H1 (cell line): Measurements from ENCODE around the gene TBRG4. TPM values are rescaled to one million over a fixed set of nuclear protein-coding genes. Genes with fewer than 3 reads are reported as not detected.
A peak's percentile ranks its signal among the peaks of the same experiment; 100 is the strongest.

Source experiments
- CTCF ChIA-PET: fragments of 300-600 bp; sonication (Branson Sonifier 250); formaldehyde crosslinking; loops from one replicate; lab custom pipeline; 2021; ENCODE audit not compliant: partially characterized antibody; lab: Charles Lee
- POLR2A ChIA-PET: fragments of 300-600 bp; sonication (Branson Sonifier 250); formaldehyde crosslinking; loops from one replicate; lab custom pipeline; 2021; ENCODE audit warnings: inconsistent platforms; ENCODE audit not compliant: partially characterized antibody; lab: Charles Lee
- DNase-seq, 2 experiments: peaks; one replicate each; pipeline versions ENCODE4 v3.0.0 to v3.0.0-alpha.2; 2010 to 2022; ENCODE audit warnings: low spot score in 2 of 2, low read depth in 1 of 2, mixed read lengths in 1 of 2
- FAIRE-seq: peaks from 2 replicates; lab custom pipeline; 2011; peaks lifted over from hg19 to GRCh38; lab: Jason Lieb, UNC
- H2AFZ ChIP-seq: 2 replicates; pipeline ENCODE4 v1.8.1; 2012; ENCODE audit warnings: low read length, inconsistent platforms
- H2AK5ac ChIP-seq: 2 replicates; pipeline ENCODE4 v1.6.1; 2013; ENCODE audit warnings: low read depth, low read length
- H2BK120ac ChIP-seq: replicated peaks from 2 replicates; pipeline ENCODE3; 2013; ENCODE audit warnings: low read depth, low read length, inconsistent platforms
- H2BK12ac ChIP-seq: 2 replicates; pipeline ENCODE4 v1.6.1; 2013; ENCODE audit warnings: low read depth, low read length
- H2BK15ac ChIP-seq: 2 replicates; pipeline ENCODE4 v1.6.1; 2013; ENCODE audit warnings: low read length
- H2BK20ac ChIP-seq: 2 replicates; pipeline ENCODE4 v1.6.1; 2013; ENCODE audit warnings: low read length
- H2BK5ac ChIP-seq: 2 replicates; pipeline ENCODE4 v1.6.1; 2013; ENCODE audit warnings: low read depth, low read length
- H3K14ac ChIP-seq: 2 replicates; pipeline ENCODE4 v1.6.1; 2013; ENCODE audit warnings: inconsistent platforms; ENCODE audit not compliant: insufficient read length
- H3K18ac ChIP-seq: 2 replicates; pipeline ENCODE4 v1.6.1; 2013; ENCODE audit warnings: low read length; ENCODE audit errors: extremely low read depth
- H3K23ac ChIP-seq: 2 replicates; pipeline ENCODE4 v1.6.1; 2013; ENCODE audit warnings: inconsistent platforms; ENCODE audit not compliant: insufficient read length
- H3K23me2 ChIP-seq: 2 replicates; pipeline ENCODE4 v1.6.1; 2013; ENCODE audit warnings: low read depth, low read length
- H3K27ac ChIP-seq: 2 replicates; pipeline ENCODE4 v1.6.1; 2011; ENCODE audit warnings: low read depth, low read length, inconsistent platforms
- H3K27me3 ChIP-seq, 4 experiments: replicated peaks in 1 of 4; 1 replicate in 1 of 4; 2 replicates in 3 of 4; pipeline versions ENCODE4 v1.6.1 to v1.8.1; 2011 to 2013; ENCODE audit warnings: low read length in 3 of 4, mild to moderate bottlenecking in 3 of 4, inconsistent platforms in 2 of 4, mixed read lengths in 2 of 4, moderate library complexity in 1 of 4; ENCODE audit not compliant: control insufficient read depth in 3 of 4, insufficient read depth in 3 of 4; ENCODE audit errors: extremely low read depth in 1 of 4
- H3K36me3 ChIP-seq, 4 experiments: 2 replicates each; pipeline versions ENCODE4 v1.6.1 to v1.8.1; 2011 to 2013; ENCODE audit warnings: mild to moderate bottlenecking in 4 of 4, low read length in 3 of 4, moderate library complexity in 2 of 4, control low read depth in 1 of 4, inconsistent platforms in 1 of 4; ENCODE audit not compliant: insufficient read depth in 4 of 4, control insufficient read depth in 2 of 4
- H3K4ac ChIP-seq: replicated peaks from 2 replicates; pipeline ENCODE3; 2013; ENCODE audit warnings: low read length, low read depth, mixed read lengths, inconsistent platforms; ENCODE audit not compliant: insufficient read length
- H3K4me1 ChIP-seq, 4 experiments: replicated peaks in 1 of 4; 1 replicate in 1 of 4; 2 replicates in 3 of 4; pipeline versions ENCODE4 v1.6.1 to v1.8.1; 2011 to 2013; ENCODE audit warnings: low read length in 3 of 4, inconsistent platforms in 2 of 4, mixed read lengths in 1 of 4; ENCODE audit not compliant: insufficient read depth in 4 of 4, control insufficient read depth in 3 of 4
- H3K4me2 ChIP-seq, 2 experiments: 2 replicates each; pipeline versions ENCODE4 v1.6.1 to v1.8.1; 2011 to 2013; ENCODE audit warnings: low read depth in 2 of 2, low read length in 2 of 2, control low read depth in 1 of 2, inconsistent platforms in 1 of 2, mild to moderate bottlenecking in 1 of 2; ENCODE audit not compliant: insufficient read depth in 1 of 2
- H3K4me3 ChIP-seq, 4 experiments: fragments of 200-600, 300-600 bp in 1 of 4; sonication (generic), shearing (Covaris generic), sonication (Bioruptor Twin) in 1 of 4; 2 replicates each; pipeline versions ENCODE4 v1.5.1 to v1.8.1; 2011 to 2016; ENCODE audit warnings: low read length in 4 of 4, low read depth in 3 of 4, control low read depth in 2 of 4, inconsistent platforms in 2 of 4, mild to moderate bottlenecking in 2 of 4, mixed read lengths in 1 of 4, moderate library complexity in 1 of 4; ENCODE audit not compliant: insufficient read depth in 2 of 4; ENCODE audit errors: extremely low read depth in 1 of 4
- H3K56ac ChIP-seq: replicated peaks from 2 replicates; pipeline ENCODE3; 2013; ENCODE audit warnings: low read depth, mild to moderate bottlenecking, mixed read lengths, low read length, inconsistent platforms; ENCODE audit not compliant: insufficient read length
- H3K79me1 ChIP-seq: 2 replicates; pipeline ENCODE4 v1.6.1; 2013; ENCODE audit warnings: low read depth, low read length, control low read depth
- H3K79me2 ChIP-seq, 2 experiments: 2 replicates each; pipeline versions ENCODE4 v1.6.1 to v1.8.1; 2012 to 2013; ENCODE audit warnings: low read length in 2 of 2, mild to moderate bottlenecking in 2 of 2, inconsistent platforms in 1 of 2; ENCODE audit not compliant: insufficient read depth in 2 of 2, control insufficient read depth in 1 of 2
- H3K9ac ChIP-seq, 4 experiments: replicated peaks in 1 of 4; 1 replicate in 1 of 4; 2 replicates in 3 of 4; pipeline versions ENCODE4 v1.6.1 to v1.8.1; 2011 to 2013; ENCODE audit warnings: low read depth in 3 of 4, low read length in 3 of 4, control low read depth in 2 of 4, mild to moderate bottlenecking in 2 of 4, moderate library complexity in 2 of 4, inconsistent platforms in 1 of 4; ENCODE audit errors: extremely low read depth in 1 of 4
- H3K9me3 ChIP-seq, 2 experiments: 2 replicates each; pipeline versions ENCODE4 v1.6.1 to v1.8.1; 2012 to 2013; ENCODE audit warnings: mild to moderate bottlenecking in 2 of 2, moderate library complexity in 2 of 2, control low read depth in 1 of 2, inconsistent platforms in 1 of 2, low read depth in 1 of 2, low read length in 1 of 2, mixed read lengths in 1 of 2; ENCODE audit not compliant: insufficient read depth in 2 of 2
- H4K20me1 ChIP-seq, 2 experiments: replicated peaks in 1 of 2; 2 replicates each; pipeline versions ENCODE3 to v1.8.1; 2011 to 2013; ENCODE audit warnings: inconsistent platforms in 2 of 2, low read length in 2 of 2, mild to moderate bottlenecking in 1 of 2; ENCODE audit not compliant: insufficient read depth in 2 of 2, control insufficient read depth in 1 of 2
- H4K5ac ChIP-seq: 2 replicates; pipeline ENCODE4 v1.6.1; 2013; ENCODE audit warnings: low read length, low read depth, mixed read lengths, inconsistent platforms; ENCODE audit not compliant: insufficient read length
- H4K8ac ChIP-seq: 2 replicates; pipeline ENCODE4 v1.8.0; 2013; ENCODE audit warnings: mild to moderate bottlenecking, moderate library complexity, low read length, inconsistent platforms; ENCODE audit not compliant: insufficient read depth; ENCODE audit errors: extremely low read depth
- H4K91ac ChIP-seq: replicated peaks from 2 replicates; pipeline ENCODE3; 2013; ENCODE audit warnings: low read length, mixed read lengths, inconsistent platforms; ENCODE audit not compliant: insufficient read length
- CEBPB ChIP-seq: IDR thresholded peaks from 2 replicates; pipeline ENCODE4 v1.6.1; 2012; ENCODE audit warnings: low read depth, low read length
- PHF8 ChIP-seq: fragments of 200-600 bp; sonication (generic); conservative IDR thresholded peaks from 2 replicates; pipeline ENCODE4 v1.7.1; 2012; ENCODE audit warnings: low read depth, mild to moderate bottlenecking, inconsistent platforms, low read length, moderate library complexity
- RAD21 ChIP-seq, 2 experiments: IDR thresholded peaks in 1 of 2; conservative IDR thresholded peaks in 1 of 2; 2 replicates each; pipeline ENCODE4 v1.6.1; 2011; ENCODE audit warnings: low read depth in 2 of 2, low read length in 2 of 2, improper control_type of control experiment in 1 of 2, inconsistent platforms in 1 of 2, mild to moderate bottlenecking in 1 of 2, moderate library complexity in 1 of 2
- RBBP5 ChIP-seq: IDR thresholded peaks from 2 replicates; pipeline ENCODE4 v1.7.1; 2012; ENCODE audit warnings: low read depth, mild to moderate bottlenecking, inconsistent platforms, low read length, moderate library complexity, borderline replicate concordance
- RFX5 ChIP-seq: IDR thresholded peaks from 2 replicates; pipeline ENCODE4 v1.6.1; 2011; ENCODE audit warnings: low read depth, low read length, improper control_type of control experiment, borderline replicate concordance
- SP4 ChIP-seq: IDR thresholded peaks from 2 replicates; pipeline ENCODE4 v1.6.1; 2012; ENCODE audit warnings: low read length, inconsistent platforms
- TCF12 ChIP-seq: IDR thresholded peaks from 2 replicates; pipeline ENCODE4 v1.6.1; 2011; ENCODE audit warnings: low read depth, mild to moderate bottlenecking, low read length
- ZNF274 ChIP-seq: IDR thresholded peaks from 2 replicates; pipeline ENCODE4 v1.7.0; 2012; ENCODE audit warnings: low read length, borderline replicate concordance; ENCODE audit errors: extremely low read depth
- WGBS, 2 experiments: shearing (Covaris generic) in 1 of 2; methylation state at CpG; one replicate each; pipeline versions ENCODE4 v1.1.6 to v1.1.7; 2013 to 2015; ENCODE audit warnings: low lambda C conversion rate in 2 of 2, mixed read lengths in 2 of 2, inconsistent platforms in 1 of 2, low coverage in 1 of 2, missing lambda C conversion rate in 1 of 2; ENCODE audit not compliant: insufficient replicate concordance in 2 of 2, insufficient coverage in 1 of 2, insufficient read length in 1 of 2; ENCODE audit errors: extremely low coverage in 1 of 2, missing lambda C conversion rate in 1 of 2; 5-methylcytosine and 5-hydroxymethylcytosine counted together
- polyA plus RNA-seq, 7 experiments: library from polyadenylated mRNA; depleted of rRNA in 3 of 7; stranded (reverse) in 5 of 7; unstranded in 2 of 7; fragments of >200 nt in 5 of 7; fragments of 200-250 nt in 2 of 7; gene quantifications; 1 replicate in 5 of 7; 2 replicates in 1 of 7; 4 replicates in 1 of 7; pipeline versions ENCODE4 v1.2.1 to v1.2.3, GENCODE V29; 2011 to 2013; ENCODE audit warnings: missing spikeins in 2 of 7, mixed read lengths in 2 of 7
- total RNA-seq: library from RNA; stranded (reverse); fragmentation: NEBNext Ultra II Directional; extraction: Animal tissue kit (Norgen Biotek cat#: 25700); gene quantifications from 2 replicates; pipeline ENCODE4 v1.2.1, GENCODE V29; 2021

TBRG4 gene
- total and polyA plus RNA-seq, 2 of the 8 experiments (the other 6 are each of a cell fraction or from before 2014, with no cell fraction given): 110 to 137 TPM

DNA sequence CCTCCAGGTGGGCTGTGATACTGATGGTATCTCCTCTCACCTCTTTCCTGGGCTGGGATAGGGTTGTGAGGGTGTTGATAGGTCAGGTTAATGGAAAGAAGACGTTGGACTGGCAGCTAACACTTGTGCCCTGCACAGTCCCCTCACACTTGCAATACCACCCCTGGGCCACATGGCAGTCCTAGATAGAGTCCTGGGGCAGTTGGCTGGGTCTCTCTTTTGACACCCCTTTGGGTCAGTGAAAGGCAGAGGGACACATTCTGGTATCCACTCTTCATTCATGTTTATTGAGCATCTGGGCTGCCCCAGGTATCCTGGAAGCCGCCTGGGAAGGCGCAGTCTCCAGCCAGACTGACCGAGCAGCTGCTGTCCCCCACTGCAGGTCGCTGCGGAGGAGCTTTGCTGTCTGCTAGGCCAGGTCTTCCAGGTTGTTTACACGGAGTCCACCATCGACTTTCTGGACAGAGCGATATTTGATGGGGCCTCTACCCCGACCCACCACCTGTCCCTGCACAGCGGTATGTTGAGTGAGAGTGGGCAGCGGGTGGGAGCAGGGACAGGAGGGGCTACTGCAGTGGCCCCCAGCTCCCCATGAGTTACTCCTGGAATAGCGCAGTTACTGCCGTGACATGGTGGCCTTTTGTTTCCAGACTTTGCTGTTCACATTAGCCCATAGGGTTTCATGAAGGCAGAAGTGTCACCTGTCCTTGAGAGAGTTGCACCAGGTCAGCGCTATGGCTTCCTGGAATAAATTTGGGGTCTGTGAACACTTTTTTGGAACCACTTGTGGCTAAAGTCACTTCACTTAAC lies 41.8 kb downstream of the TBRG4 start:
- Histone ChIP-seq H3K18ac (no peak overlapping the region), H3K23me2 (no peaks in the 10 kb centered on the region; the same call in 1 of the 2 replicates), H4K5ac (no peak overlapping the region), H3K36me3 (peaks cover 2 to 9% (median 4%) of the 10 kb centered on the region in 4 experiments; a peak in 4 of 8 replicates), H3K27me3 (no peaks in the 10 kb centered on the region), H4K20me1 (peaks cover 2 to 7% of the 10 kb centered on the region in 2 experiments), H2AFZ (no peak overlapping the region), H3K56ac (no peak overlapping the region), H4K91ac (no peak overlapping the region), H3K9ac (no peak overlapping the region), H3K23ac (no peak overlapping the region), H3K4ac (no peak overlapping the region), H2BK120ac (no peak overlapping the region), H3K79me2 (no peaks in the 10 kb centered on the region), H2BK5ac (no peak overlapping the region), H3K4me3 (no peak overlapping the region), H2BK15ac (no peak overlapping the region), H2BK12ac (no peak overlapping the region), H3K4me2 (no peak overlapping the region), H2AK5ac (no peak overlapping the region), H2BK20ac (no peak overlapping the region), H3K9me3 (no peaks in the 10 kb centered on the region), H3K27ac (no peak overlapping the region), H3K79me1 (peaks cover 5% of the 10 kb centered on the region; the same call in 1 of the 2 replicates), H3K14ac (no peak overlapping the region), H4K8ac (0 out of 2 replicates have a peak overlapping the region, but pooled peaks have one; percentile 14), H3K4me1 (no peaks in the 10 kb centered on the region; a peak in 1 of 7 replicates)
- WGBS, 2 experiments: 95% methylated on average over 15 of the region's 15 CpGs; no CpG with 5 or more reads in 1 of the 2 experiments
- no peak for DNase-seq
- POLR2A ChIA-PET: interaction anchor here (1.0 to 1.9 kb wide), 5 partner anchors 11 to 271 kb away, joined by 3 to 6 read pairs (median 3); no protein-coding TSS in a partner anchor
- FAIRE-seq: no peak
- CTCF ChIA-PET: interaction anchor here (0.6 to 6.3 kb wide), 14 partner anchors 11 to 159 kb away, joined by 3 to 40 read pairs (median 4); no protein-coding TSS in a partner anchor
- TF ChIP-seq RBBP5: no peak
- TF ChIP-seq ZNF274: no peak
- 0 out of 4 replicates have a peak, but pooled peaks of 1 of the 2 experiments have one; percentile 4 for TF ChIP-seq RAD21 (IDR thresholded peaks at IDR 0.05 in 1 of 2, conservative IDR thresholded peaks at IDR 0.05 in 1 of 2; ENCODE audit: low read depth in 2 of 2, low read length in 2 of 2)
- no peak for TF ChIP-seq SP4
- no peak for TF ChIP-seq TCF12
- no peak for TF ChIP-seq CEBPB
- TF ChIP-seq RFX5: no peak
- TF ChIP-seq PHF8: no peak
